Stomach (tissue), 4 donors: ENCODE measurements around the gene PRRC2C.

ENCODE experiments used
- CTCF ChIP-seq, 7 experiments: fragments of 450-650 bp in 4 of 7; fragments of 200-600 bp in 3 of 7; sonication (generic) in 3 of 7; IDR thresholded peaks; one replicate each; pipeline ENCODE4 v1.5.1; 2016 to 2019; ENCODE audit warnings: antibody characterized with exemption in 7 of 7, control low read depth in 2 of 7, mild to moderate bottlenecking in 1 of 7
- POLR2A ChIP-seq, 4 donors: fragments of 450-650 bp; IDR thresholded peaks; one replicate each; pipeline ENCODE4 v1.6.1; 2016; ENCODE audit warnings: antibody characterized with exemption in 4 of 4, control low read depth in 2 of 4, mild to moderate bottlenecking in 1 of 4, moderate library complexity in 1 of 4

- TF ChIP-seq POLR2A (IDR thresholded peaks at IDR 0.05) (no peak), CTCF (IDR thresholded peaks at IDR 0.05) (no peak)
Observed at GRCh38 chr1:171597203-171597602, 111.9 kb downstream of the PRRC2C start.
